Liver (tissue), 3 donors: ENCODE data around the gene TMSB4X.

ENCODE experiments used
- CTCF ChIP-seq: fragments of 150-350 bp; IDR thresholded peaks from 2 replicates; pipeline ENCODE4 v1.5.1; 2017; ENCODE audit warnings: improper control_type of control experiment, low read depth, low read length; ENCODE audit not compliant: missing input control
- FOXA1 ChIP-seq: IDR thresholded peaks from 2 replicates; pipeline ENCODE4 v1.6.1; 2016; ENCODE audit warnings: antibody characterized with exemption
- GABPA ChIP-seq, 2 donors: IDR thresholded peaks in 1 of 2; conservative IDR thresholded peaks in 1 of 2; 2 replicates each; pipeline ENCODE4 v1.6.1; 2016; ENCODE audit warnings: antibody characterized with exemption in 2 of 2, mild to moderate bottlenecking in 1 of 2, moderate library complexity in 1 of 2
- JUND ChIP-seq, 2 donors: IDR thresholded peaks; 2 replicates each; pipeline ENCODE4 v1.6.1; 2016; ENCODE audit warnings: antibody characterized with exemption in 2 of 2
- NR2F2 ChIP-seq: IDR thresholded peaks from 2 replicates; pipeline ENCODE4 v1.6.1; 2016; ENCODE audit warnings: antibody characterized with exemption
- RAD21 ChIP-seq, 2 donors: IDR thresholded peaks; 2 replicates each; pipeline ENCODE4 v1.6.1; 2016; ENCODE audit warnings: antibody characterized with exemption in 2 of 2, mild to moderate bottlenecking in 2 of 2
- REST ChIP-seq: IDR thresholded peaks from 2 replicates; pipeline ENCODE4 v1.6.1; 2016; ENCODE audit warnings: antibody characterized with exemption, mild to moderate bottlenecking
- RXRA ChIP-seq, 2 donors: IDR thresholded peaks; 2 replicates each; pipeline ENCODE4 v1.6.1; 2017 to 2018; ENCODE audit warnings: antibody characterized with exemption in 2 of 2, mild to moderate bottlenecking in 1 of 2
- SP1 ChIP-seq: IDR thresholded peaks from 2 replicates; pipeline ENCODE4 v1.6.1; 2018; ENCODE audit warnings: antibody characterized with exemption, mild to moderate bottlenecking
- TAF1 ChIP-seq: conservative IDR thresholded peaks from 2 replicates; pipeline ENCODE4 v1.6.1; 2016; ENCODE audit warnings: antibody characterized with exemption, mild to moderate bottlenecking
- YY1 ChIP-seq: IDR thresholded peaks from 2 replicates; pipeline ENCODE4 v1.6.1; 2016; ENCODE audit warnings: antibody characterized with exemption, mild to moderate bottlenecking
- ZBTB33 ChIP-seq: IDR thresholded peaks from 2 replicates; pipeline ENCODE4 v1.6.1; 2016; ENCODE audit warnings: antibody characterized with exemption
- TF ChIP-seq, protein P1 (sequence below): IDR thresholded peaks from 2 replicates; pipeline ENCODE4 v1.6.1; 2016; ENCODE audit warnings: antibody characterized with exemption
- donor health status: healthy.
- donor health status: healthy.

DNA sequence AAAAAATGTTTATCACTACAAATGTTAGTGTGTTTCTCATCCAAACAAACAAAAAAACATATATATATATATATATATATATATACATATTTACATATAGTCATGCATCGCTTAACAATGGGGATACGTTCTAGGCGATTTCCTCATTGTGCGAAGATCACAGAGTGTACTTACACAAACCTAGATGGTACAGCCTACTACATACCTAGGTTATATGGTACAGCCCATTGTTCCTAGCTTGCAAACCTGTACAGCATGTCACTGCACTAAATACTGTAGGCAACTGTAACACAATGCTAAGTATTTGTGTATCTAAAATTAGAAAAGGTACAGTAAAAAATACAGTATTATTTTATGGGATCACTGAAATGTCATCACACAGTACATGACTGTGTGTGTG, 16.4 kb upstream of the TMSB4X start:
- no peak for TF ChIP-seq CTCF
- TF ChIP-seq SP1 = no peak
- no peak for TF ChIP-seq RXRA (IDR thresholded peaks at IDR 0.05)
- no peak for TF ChIP-seq REST
- no peak for TF ChIP-seq TAF1
- no peak for TF ChIP-seq GABPA (IDR thresholded peaks at IDR 0.05 in 1 of 2, conservative IDR thresholded peaks at IDR 0.05 in 1 of 2)
- TF ChIP-seq JUND (IDR thresholded peaks at IDR 0.05) = no peak
- TF ChIP-seq NR2F2 = no peak
- TF ChIP-seq RAD21 (IDR thresholded peaks at IDR 0.05) = no peak
- TF ChIP-seq, protein P1, sequence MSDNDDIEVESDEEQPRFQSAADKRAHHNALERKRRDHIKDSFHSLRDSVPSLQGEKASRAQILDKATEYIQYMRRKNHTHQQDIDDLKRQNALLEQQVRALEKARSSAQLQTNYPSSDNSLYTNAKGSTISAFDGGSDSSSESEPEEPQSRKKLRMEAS = no peak
- TF ChIP-seq FOXA1 = no peak
- no peak for TF ChIP-seq ZBTB33
- no peak for TF ChIP-seq YY1
